ENCODE data around the gene SCAF4. TPM values are rescaled to one million over a fixed set of nuclear protein-coding genes. Genes with fewer than 3 reads are reported as not detected.
"Not testable (repeated sequence)": the region's sequence is repeated elsewhere in the genome, so short reads cannot be mapped to it uniquely, and the experiment has no call there.

The SCAF4 gene
- total and polyA plus RNA-seq, 10 of the 15 experiments (the other 5 are each of a cell fraction or from before 2014, with no cell fraction given) = 4.3 to 49.3 (median 16.0) TPM

DNA sequence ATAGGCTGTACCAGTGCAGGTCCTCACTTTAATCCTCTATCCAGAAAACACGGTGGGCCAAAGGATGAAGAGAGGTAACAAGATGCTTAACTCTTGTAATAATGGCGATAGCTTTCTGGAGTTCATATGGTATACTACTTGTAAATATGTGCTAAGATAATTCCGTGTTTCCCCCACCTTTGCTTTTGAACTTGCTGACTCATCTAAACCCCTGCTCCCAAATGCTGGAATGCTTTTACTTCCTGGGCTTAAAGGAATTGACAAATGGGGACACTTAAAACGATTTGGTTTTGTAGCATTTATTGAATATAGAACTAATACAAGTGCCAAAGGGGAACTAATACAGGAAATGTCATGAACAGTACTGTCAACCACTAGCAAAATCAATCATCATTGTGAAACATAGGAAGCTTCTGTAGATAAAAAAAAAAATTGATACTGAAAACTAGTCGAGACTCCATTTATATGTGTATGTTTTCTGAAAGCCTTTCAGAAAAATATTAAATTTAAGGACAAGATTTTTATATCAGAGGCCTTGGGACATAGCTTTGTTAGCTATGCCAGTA lies 65.4 kb downstream of the SCAF4 start (continued):
- TF ChIP-seq, protein P1, sequence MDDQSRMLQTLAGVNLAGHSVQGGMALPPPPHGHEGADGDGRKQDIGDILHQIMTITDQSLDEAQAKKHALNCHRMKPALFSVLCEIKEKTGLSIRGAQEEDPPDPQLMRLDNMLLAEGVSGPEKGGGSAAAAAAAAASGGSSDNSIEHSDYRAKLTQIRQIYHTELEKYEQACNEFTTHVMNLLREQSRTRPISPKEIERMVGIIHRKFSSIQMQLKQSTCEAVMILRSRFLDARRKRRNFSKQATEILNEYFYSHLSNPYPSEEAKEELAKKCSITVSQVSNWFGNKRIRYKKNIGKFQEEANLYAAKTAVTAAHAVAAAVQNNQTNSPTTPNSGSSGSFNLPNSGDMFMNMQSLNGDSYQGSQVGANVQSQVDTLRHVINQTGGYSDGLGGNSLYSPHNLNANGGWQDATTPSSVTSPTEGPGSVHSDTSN (IDR thresholded peaks at IDR 0.05; ENCODE audit: insufficient replicate concordance, low read depth, low read length) = no peak
- TF ChIP-seq CREB1 (IDR thresholded peaks at IDR 0.05; ENCODE audit: low read depth) (no peak), HDAC2 (IDR thresholded peaks at IDR 0.05) (no peak), MXI1 (IDR thresholded peaks at IDR 0.05; ENCODE audit: low read depth, low read length) (no peak), DPF2 (IDR thresholded peaks at IDR 0.05) (no peak), ATF7 (IDR thresholded peaks at IDR 0.05; ENCODE audit: low read depth) (no peak), ZZZ3 (IDR thresholded peaks at IDR 0.05; ENCODE audit: control insufficient read depth, insufficient read length, low read depth) (no peak)
- TF ChIP-seq, protein P2, sequence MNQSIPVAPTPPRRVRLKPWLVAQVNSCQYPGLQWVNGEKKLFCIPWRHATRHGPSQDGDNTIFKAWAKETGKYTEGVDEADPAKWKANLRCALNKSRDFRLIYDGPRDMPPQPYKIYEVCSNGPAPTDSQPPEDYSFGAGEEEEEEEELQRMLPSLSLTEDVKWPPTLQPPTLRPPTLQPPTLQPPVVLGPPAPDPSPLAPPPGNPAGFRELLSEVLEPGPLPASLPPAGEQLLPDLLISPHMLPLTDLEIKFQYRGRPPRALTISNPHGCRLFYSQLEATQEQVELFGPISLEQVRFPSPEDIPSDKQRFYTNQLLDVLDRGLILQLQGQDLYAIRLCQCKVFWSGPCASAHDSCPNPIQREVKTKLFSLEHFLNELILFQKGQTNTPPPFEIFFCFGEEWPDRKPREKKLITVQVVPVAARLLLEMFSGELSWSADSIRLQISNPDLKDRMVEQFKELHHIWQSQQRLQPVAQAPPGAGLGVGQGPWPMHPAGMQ (IDR thresholded peaks at IDR 0.05; ENCODE audit: borderline replicate concordance) = no peak
- TF ChIP-seq, protein P3, sequence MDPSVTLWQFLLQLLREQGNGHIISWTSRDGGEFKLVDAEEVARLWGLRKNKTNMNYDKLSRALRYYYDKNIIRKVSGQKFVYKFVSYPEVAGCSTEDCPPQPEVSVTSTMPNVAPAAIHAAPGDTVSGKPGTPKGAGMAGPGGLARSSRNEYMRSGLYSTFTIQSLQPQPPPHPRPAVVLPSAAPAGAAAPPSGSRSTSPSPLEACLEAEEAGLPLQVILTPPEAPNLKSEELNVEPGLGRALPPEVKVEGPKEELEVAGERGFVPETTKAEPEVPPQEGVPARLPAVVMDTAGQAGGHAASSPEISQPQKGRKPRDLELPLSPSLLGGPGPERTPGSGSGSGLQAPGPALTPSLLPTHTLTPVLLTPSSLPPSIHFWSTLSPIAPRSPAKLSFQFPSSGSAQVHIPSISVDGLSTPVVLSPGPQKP (IDR thresholded peaks at IDR 0.05; ENCODE audit: low read depth, low read length) = no peak

DNA sequence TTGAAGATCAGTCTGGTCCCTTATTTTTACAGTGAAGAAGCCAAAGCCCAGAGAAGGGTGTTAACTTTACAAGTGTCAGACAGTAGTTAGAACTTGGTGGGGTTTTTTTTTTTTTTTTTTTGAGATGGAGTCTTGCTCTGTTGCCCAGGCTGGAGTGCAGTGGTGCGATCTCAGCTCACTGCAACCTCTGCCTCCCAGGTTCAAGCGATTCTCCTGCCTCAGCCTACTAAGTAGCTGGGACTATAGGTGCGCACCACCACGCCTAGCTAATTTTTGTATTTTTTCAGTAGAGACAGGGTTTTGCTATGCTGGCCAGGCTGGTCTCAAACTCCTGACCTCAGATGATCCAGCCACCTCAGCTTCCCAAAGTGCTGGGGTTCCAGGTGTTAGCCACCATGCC lies 66.0 kb downstream of the SCAF4 start:
- FAIRE-seq; H3K27ac ChIP-seq (ENCODE audit: control insufficient read depth, insufficient read depth); RAD21 ChIA-PET (ENCODE audit: unreplicated experiment); H3K4me3 ChIP-seq; BruUV-seq (replicated peaks); intact Hi-C loops (cut with micrococcal nuclease; ENCODE audit: unreplicated experiment); H2AFZ ChIP-seq (ENCODE audit: control insufficient read depth, low read depth, low read length); SMC1A ChIA-PET (ENCODE audit: uncharacterized antibody, unreplicated experiment); H3K27me3 ChIP-seq (replicated peaks in 1 of 2; ENCODE audit: control insufficient read depth in 2 of 2, insufficient read depth in 2 of 2, low read length in 1 of 2); H4K20me1 ChIP-seq (ENCODE audit: control insufficient read depth, insufficient read depth); H3K9me3 ChIP-seq (replicated peaks; ENCODE audit: control insufficient read depth, insufficient read depth, low read length); DNase-seq (ENCODE audit: low read depth, low spot score); H3K9ac ChIP-seq (ENCODE audit: control insufficient read depth, insufficient read depth, low read length); in situ Hi-C loops (cut with MboI); ATAC-seq: not testable (repeated sequence)
- H3K79me2 ChIP-seq (ENCODE audit: control insufficient read depth, insufficient read depth, low read length) = peaks cover 32% of the 10 kb centered on the region
- H3K4me2 ChIP-seq (ENCODE audit: control insufficient read depth, insufficient read depth) = peak overlapping the region; percentile 35; the same call in 1 of the 2 replicates
- 88% methylated on average over 4 of the region's 4 CpGs for WGBS (ENCODE audit: insufficient coverage, insufficient replicate concordance, low lambda C conversion rate, missing lambda C conversion rate)
- ChIA-PET POLR2A (interaction anchor here (1.0 kb wide), 1 partner anchor 32 kb away, joined by 9 read pairs; no protein-coding TSS in a partner anchor), CTCF (interaction anchor here (1.6 kb wide), 1 partner anchor 120 kb away, joined by 4 read pairs; no protein-coding TSS in a partner anchor)
- H3K36me3 ChIP-seq (ENCODE audit: control insufficient read depth in 2 of 2, insufficient read depth in 2 of 2, low read length in 1 of 2) = peaks cover 0 to 31% of the 10 kb centered on the region in 2 experiments; a peak in 1 of 4 replicates
- H3K4me1 ChIP-seq (ENCODE audit: control insufficient read depth, insufficient read depth, low read length) = peaks cover 17% of the 10 kb centered on the region
